Measurements from ENCODE around the gene NR5A1.

- no peak for TF ChIP-seq CTCF (IDR thresholded peaks at IDR 0.05)
- no peak for TF ChIP-seq POLR2A (IDR thresholded peaks at IDR 0.05)
These were observed 49.2 kb downstream of the NR5A1 start for GRCh38 chr9:124457887-124458431.
